ENCODE data around the gene LPCAT1. TPM values are rescaled to one million over a fixed set of nuclear protein-coding genes. Genes with fewer than 3 reads are reported as not detected.

The LPCAT1 gene
- total and polyA plus RNA-seq, 2 experiments from 2014 or later = 78.0 to 255 TPM

- H3F3A ChIP-seq (replicated peaks; ENCODE audit: low read depth) = peaks cover 9% of the 10 kb centered on the region; the same call in 1 of the 2 replicates
- no peaks in the 10 kb centered on the region for H3K4me1 Mint-ChIP-seq
- H3K4me2 ChIP-seq = no peak overlapping the region
- peaks cover 3% of the 10 kb centered on the region; the same call in 1 of the 2 replicates for H4K20me1 ChIP-seq (replicated peaks; ENCODE audit: insufficient read depth)
- no peak for TF ChIP-seq REST (IDR thresholded peaks at IDR 0.05; ENCODE audit: unreplicated experiment)
- DNase-seq (ENCODE audit: low spot score) (no peak), ATAC-seq (no peak)
- H3K27ac Mint-ChIP-seq = no peak overlapping the region
- no peaks in the 10 kb centered on the region for H3K9me2 ChIP-seq (ENCODE audit: insufficient read depth)
- H3K9me3 Mint-ChIP-seq = no peaks in the 10 kb centered on the region; the same call in 1 of the 3 replicates
- H2AFZ ChIP-seq = no peak overlapping the region
- H3K36me3 ChIP-seq (ENCODE audit: insufficient read depth) = peaks cover 12% of the 10 kb centered on the region
- H3K4me1 ChIP-seq (ENCODE audit: insufficient read depth) = no peaks in the 10 kb centered on the region
- H3K79me2 ChIP-seq (replicated peaks; ENCODE audit: insufficient read depth) = no peaks in the 10 kb centered on the region
- peaks cover 83% of the 10 kb centered on the region for H3K36me3 Mint-ChIP-seq (ENCODE audit: low read depth)
- no peak overlapping the region for H3K4me3 Mint-ChIP-seq
- H3K27me3 ChIP-seq (ENCODE audit: insufficient read depth) = no peaks in the 10 kb centered on the region
- no peak overlapping the region for H3K4me3 ChIP-seq
- no peak overlapping the region for H3K27ac ChIP-seq (ENCODE audit: low read depth)
- peaks cover 28% of the 10 kb centered on the region for H3K27me3 Mint-ChIP-seq (ENCODE audit: insufficient read depth, low read depth, poor library complexity)
These were observed 52.4 kb downstream of the LPCAT1 start for GRCh38 chr5:1471240-1471853.

GRCh38 chr5:1470762-1471211, 53.0 kb downstream of the LPCAT1 start:
- H3F3A ChIP-seq (replicated peaks; ENCODE audit: low read depth) = peaks cover 14% of the 10 kb centered on the region
- Mint-ChIP-seq H3K4me3 (no peak overlapping the region), H3K27me3 (ENCODE audit: insufficient read depth, low read depth, poor library complexity) (peaks cover 33% of the 10 kb centered on the region), H3K36me3 (ENCODE audit: low read depth) (peaks cover 83% of the 10 kb centered on the region), H3K9me3 (peaks cover 5% of the 10 kb centered on the region; the same call in 2 of the 3 replicates), H3K27ac (no peak overlapping the region), H3K4me1 (no peaks in the 10 kb centered on the region)
- H4K20me1 ChIP-seq (replicated peaks; ENCODE audit: insufficient read depth) = peaks cover 3% of the 10 kb centered on the region; the same call in 1 of the 2 replicates
- H3K9me2 ChIP-seq (ENCODE audit: insufficient read depth) = no peaks in the 10 kb centered on the region
- no peak for TF ChIP-seq ZNF114 (CRISPR knock-in tag; IDR thresholded peaks at IDR 0.05)
- H3K27me3 ChIP-seq (ENCODE audit: insufficient read depth) = no peaks in the 10 kb centered on the region
- no peak overlapping the region for H2AFZ ChIP-seq
- peaks cover 15% of the 10 kb centered on the region for H3K36me3 ChIP-seq (ENCODE audit: insufficient read depth)
- no peak overlapping the region for H3K27ac ChIP-seq (ENCODE audit: low read depth)
- no peaks in the 10 kb centered on the region for H3K79me2 ChIP-seq (replicated peaks; ENCODE audit: insufficient read depth)
- no peak overlapping the region for H3K4me3 ChIP-seq
- H3K4me2 ChIP-seq = no peak overlapping the region
- DNase-seq (ENCODE audit: low spot score) (no peak), ATAC-seq (no peak)
- H3K4me1 ChIP-seq (ENCODE audit: insufficient read depth) = no peaks in the 10 kb centered on the region

GRCh38 chr5:1468629-1469527, 54.9 kb downstream of the LPCAT1 start:
- H3K36me3 Mint-ChIP-seq (ENCODE audit: low read depth) = peaks cover 87% of the 10 kb centered on the region
- no peak for TF ChIP-seq NANOG (IDR thresholded peaks at IDR 0.05; ENCODE audit: borderline replicate concordance)
- TF ChIP-seq CTCF (conservative IDR thresholded peaks at IDR 0.05; ENCODE audit: low read depth in 2 of 2) = peak in 1 of 2 experiments; percentile 32; a peak in 2 of 4 replicates
- H3K27ac ChIP-seq (ENCODE audit: low read depth) = peak overlapping the region; percentile 50; the same call in 1 of the 2 replicates
- no peaks in the 10 kb centered on the region for H3K27me3 ChIP-seq (ENCODE audit: insufficient read depth)
- no peaks in the 10 kb centered on the region for H3K79me2 ChIP-seq (replicated peaks; ENCODE audit: insufficient read depth)
- no peak overlapping the region for H3K4me2 ChIP-seq
- no peak overlapping the region for H3K4me3 ChIP-seq
- peaks cover 3% of the 10 kb centered on the region; the same call in 1 of the 2 replicates for H4K20me1 ChIP-seq (replicated peaks; ENCODE audit: insufficient read depth)
- no peaks in the 10 kb centered on the region for H3K9me2 ChIP-seq (ENCODE audit: insufficient read depth)
- peaks cover 20% of the 10 kb centered on the region for H3K9me3 Mint-ChIP-seq
- no peak overlapping the region; the same call in 1 of the 2 replicates for H3K27ac Mint-ChIP-seq
- DNase-seq (ENCODE audit: low spot score) = no peak
- peaks cover 22% of the 10 kb centered on the region for H3K36me3 ChIP-seq (ENCODE audit: insufficient read depth)
- peak; percentile 41 for ATAC-seq
- no peak overlapping the region for H2AFZ ChIP-seq
- H3K4me3 Mint-ChIP-seq = no peak overlapping the region
- no peaks in the 10 kb centered on the region; the same call in 2 of the 3 replicates for H3K4me1 Mint-ChIP-seq
- H3F3A ChIP-seq (replicated peaks; ENCODE audit: low read depth) = peaks cover 29% of the 10 kb centered on the region
- peaks cover 33% of the 10 kb centered on the region for H3K27me3 Mint-ChIP-seq (ENCODE audit: insufficient read depth, low read depth, poor library complexity)
- H3K4me1 ChIP-seq (ENCODE audit: insufficient read depth) = no peaks in the 10 kb centered on the region

Data from GM23338 (cell line).